AG09319 (cell line): ENCODE data around the gene NME1.
"Not testable (repeated sequence)": the region's sequence is repeated elsewhere in the genome, so short reads cannot be mapped to it uniquely, and the experiment has no call there.

Experiments used
- DNase-seq: peaks from one replicate; pipeline ENCODE4 v3.0.0-alpha.2; 2010; ENCODE audit warnings: low read depth; ENCODE audit errors: extremely low read depth
- TF ChIP-seq, protein P1 (sequence below): IDR thresholded peaks from 2 replicates; pipeline ENCODE4 v1.5.1; 2011; ENCODE audit warnings: low read depth, mild to moderate bottlenecking, inconsistent platforms, low read length, moderate library complexity

The NME1 gene

DNA sequence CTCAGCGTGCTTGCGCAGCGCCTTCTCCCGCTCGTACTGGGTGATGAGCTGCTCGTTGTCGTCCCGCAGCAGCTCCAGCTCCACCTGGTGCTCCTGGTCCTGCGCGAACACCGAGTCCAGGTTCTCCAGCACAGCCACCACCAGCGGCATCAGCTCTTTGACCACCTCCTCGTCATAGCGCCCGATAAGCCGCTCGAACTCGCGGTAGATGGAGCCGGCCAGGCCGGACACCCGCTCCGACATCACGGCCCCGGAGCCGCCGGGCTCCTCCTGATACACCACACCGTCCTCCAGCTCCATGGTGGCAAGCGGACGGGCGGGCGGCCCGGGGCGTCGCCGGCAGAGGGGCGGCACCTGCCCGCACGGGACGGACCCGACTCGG is 33.0 kb upstream of the NME1 start:
- DNase-seq, result no peak
- TF ChIP-seq, protein P1, sequence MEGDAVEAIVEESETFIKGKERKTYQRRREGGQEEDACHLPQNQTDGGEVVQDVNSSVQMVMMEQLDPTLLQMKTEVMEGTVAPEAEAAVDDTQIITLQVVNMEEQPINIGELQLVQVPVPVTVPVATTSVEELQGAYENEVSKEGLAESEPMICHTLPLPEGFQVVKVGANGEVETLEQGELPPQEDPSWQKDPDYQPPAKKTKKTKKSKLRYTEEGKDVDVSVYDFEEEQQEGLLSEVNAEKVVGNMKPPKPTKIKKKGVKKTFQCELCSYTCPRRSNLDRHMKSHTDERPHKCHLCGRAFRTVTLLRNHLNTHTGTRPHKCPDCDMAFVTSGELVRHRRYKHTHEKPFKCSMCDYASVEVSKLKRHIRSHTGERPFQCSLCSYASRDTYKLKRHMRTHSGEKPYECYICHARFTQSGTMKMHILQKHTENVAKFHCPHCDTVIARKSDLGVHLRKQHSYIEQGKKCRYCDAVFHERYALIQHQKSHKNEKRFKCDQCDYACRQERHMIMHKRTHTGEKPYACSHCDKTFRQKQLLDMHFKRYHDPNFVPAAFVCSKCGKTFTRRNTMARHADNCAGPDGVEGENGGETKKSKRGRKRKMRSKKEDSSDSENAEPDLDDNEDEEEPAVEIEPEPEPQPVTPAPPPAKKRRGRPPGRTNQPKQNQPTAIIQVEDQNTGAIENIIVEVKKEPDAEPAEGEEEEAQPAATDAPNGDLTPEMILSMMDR, result no peak

DNA sequence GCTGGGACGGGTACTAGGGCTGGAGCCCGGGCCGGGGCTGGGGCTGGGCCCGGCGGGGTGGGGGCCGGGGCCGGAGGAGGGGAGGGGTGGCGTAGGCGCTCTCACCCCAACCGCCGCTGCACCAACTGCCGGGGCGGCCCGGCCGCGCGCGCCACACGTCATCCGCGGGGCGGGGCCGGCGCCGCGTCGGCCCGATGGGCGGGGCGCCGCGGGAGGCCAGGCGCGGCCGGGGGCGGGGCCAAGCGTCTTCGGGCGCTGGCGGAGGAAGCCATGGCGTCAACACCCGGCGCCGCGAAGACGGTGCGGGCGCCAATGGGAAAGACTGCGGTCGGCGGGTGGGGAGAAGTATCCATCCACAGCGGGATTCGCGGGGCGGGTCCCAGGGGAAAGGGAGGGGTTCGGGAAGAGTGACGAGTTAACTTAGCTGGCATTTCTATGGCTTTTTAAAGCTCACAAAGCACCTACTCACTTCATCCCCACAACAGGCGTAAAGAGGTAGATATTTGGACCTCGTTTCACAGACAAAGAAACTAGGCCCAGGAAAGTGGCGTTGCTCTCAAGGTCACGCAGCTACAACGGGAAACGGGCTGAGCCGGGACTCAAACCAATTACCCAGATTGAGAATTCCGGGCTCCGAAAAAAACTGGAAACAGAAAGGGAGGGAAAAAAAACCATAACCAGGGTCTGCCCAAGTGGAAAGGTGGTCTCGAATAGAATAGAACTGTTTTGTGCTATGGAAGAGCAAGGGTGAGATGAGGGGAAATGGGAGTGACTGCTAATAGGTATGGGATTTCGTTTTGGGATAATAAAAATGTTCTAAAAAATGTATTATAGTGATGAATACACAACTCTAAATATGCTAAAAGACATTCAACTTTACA is 32.4 kb upstream of the NME1 start, which contains the start of gene SPAG9:
Gene SPAG9 (minus strand): TSS at position 130 of the 881 bp plus-strand sequence. CDS start 212 bp downstream, outside the sequence.
- TF ChIP-seq, protein P1, result no peak
- peak; percentile 91 for DNase-seq

DNA sequence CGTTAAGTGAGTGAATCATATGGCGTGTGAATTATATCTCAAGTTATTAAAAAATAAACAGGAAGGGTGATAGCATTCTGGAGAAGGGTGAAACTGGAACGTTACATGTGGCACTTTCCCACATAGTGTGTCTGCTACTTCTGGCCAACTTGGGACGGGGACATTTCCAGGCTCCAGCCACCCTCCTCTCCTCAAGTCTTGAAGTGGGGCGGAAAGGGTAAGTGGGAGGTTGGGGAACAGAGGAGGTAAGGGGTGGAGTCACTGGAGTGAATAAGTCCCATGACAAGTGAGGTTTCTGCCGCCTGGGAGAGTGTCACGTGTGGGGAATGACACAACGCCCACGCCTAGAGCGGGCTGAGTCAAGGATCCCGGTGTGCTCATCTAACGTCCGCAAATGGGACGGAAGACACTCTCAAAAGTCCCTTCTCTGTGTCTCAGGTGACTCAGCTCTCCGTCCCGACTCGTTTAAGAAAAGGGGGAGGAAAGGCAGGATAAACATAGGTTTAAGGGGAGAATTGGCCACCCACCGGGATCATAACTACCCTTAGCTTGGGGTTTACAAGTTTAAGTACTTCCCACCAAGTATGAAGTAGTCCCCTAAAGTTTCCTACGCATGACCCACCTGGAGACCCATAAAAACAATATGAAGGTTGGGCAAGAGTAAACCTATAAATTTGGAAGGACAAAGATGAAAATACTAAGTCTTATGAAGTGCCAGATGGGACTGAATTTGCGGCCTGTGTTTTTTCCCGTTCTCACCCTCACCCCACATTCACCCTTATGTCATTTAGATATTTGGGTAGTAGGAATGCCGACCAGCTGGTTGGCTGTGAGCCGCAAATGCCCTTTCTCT is 31.5 kb upstream of the NME1 start:
- TF ChIP-seq, protein P1, result no peak
- DNase-seq, result peak; percentile 64

DNA sequence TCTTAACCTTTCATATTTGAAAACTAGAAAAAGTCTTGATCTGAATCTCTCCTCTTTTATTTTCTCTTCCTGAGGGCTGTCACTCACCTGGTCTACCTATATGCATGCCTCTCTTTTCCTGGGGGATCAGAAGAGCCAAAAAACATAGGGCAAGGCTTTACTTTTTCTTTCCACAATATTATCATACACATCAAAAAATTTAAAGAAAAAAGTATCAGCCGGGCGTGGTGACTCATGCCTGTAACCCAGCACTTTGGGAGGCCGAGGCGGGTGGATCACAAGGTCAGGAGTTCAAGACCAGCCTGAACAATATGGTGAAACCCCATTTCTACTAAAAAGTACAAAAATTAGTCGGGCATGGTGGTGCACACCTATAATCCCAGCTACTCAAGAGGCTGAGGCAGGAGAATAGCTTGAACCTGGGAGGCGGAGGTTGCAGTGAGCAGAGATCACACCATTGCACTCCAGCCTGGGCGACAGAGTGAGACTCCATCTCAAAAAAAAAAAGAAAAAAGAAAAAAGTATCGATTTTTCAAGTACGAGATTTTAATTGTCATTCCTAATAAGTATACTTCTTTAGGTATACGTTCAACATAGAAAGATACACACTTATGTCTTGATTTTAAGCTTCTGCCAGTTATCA is 30.8 kb upstream of the NME1 start:
- not testable (repeated sequence) for DNase-seq

DNA sequence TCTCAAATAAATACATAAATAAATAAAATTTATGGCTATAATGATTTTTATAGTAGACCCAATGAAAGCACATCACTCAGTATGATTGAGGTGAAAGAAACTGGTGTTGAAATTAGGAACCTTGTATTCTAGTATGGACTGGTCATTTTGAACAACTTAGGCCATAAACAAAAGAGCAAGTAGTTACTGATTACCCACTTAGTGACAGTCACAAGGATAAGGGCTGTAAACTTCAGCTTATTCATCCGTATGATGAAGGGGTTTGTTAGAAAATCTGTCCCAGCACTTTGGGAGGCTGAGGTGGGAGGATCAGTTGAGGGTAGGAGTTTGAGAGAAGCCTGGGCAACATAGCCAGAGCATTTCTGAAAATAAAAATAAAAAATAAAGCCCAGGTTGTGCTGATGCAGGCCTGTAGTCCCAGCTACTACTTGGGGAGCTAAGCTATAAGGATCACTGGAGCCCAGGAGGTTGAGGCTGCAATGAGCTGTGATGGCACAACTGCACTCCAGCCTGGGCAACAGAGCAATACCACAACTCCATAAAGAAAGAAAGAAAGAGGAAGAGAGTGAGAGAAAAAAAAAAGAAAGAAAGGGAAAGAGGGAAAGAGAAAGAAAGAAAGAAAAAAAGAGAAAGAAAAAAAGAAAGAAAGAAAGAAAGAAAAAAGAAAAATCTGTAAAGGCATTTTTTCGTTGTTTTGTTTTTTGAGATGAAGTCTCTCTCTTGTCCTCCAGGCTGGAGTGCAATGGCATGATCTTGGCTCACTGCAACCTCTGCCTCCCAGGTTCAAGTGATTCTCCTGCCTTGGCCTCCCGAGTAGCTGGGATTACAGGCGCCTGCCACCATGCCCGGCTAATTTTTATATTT is 28.5 kb upstream of the NME1 start:
- TF ChIP-seq, protein P1, result no peak
- DNase-seq, result no peak

DNA sequence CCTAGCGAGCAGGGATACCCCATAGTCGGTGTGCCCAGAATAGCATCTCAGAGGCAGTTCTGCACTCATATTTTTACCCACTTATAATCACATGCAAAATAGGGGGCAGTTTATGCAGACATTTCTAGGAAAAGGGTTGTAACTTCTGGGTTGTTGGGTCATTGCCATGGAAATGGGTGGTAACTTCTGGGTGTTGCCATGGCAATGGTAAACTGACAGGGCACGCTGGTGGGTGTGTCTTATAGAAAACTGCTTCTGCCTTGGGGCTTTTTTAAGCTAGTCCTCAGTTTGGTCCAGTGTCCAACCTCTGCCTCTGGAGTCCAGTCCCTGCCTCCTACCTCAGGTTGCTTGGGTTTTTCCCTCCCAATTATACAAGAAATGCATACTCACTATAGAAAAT is 25.3 kb upstream of the NME1 start:
- TF ChIP-seq, protein P1, result no peak
- no peak for DNase-seq

DNA sequence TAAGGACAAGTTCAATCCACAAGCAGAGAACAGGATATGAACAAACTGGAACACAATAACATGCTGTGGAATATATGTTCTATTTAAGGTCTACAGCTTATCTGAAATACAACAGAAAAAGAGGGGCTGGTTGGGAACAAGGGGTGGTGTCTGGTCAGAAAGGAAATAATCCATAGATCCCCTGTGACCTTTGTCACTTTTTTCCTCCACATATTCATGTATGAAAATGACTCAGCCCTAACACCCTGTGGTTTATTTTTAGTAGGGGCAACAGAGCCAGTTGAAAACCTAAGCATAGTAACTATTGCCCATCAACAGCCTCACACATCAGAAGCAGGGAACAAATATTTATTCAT is 20.4 kb upstream of the NME1 start:
- no peak for DNase-seq
- TF ChIP-seq, protein P1, result no peak
